Esophagus muscularis mucosa (tissue), 3 donors: ENCODE data around the gene NOD2.

ENCODE experiments used
- POLR2AphosphoS5 ChIP-seq, 2 donors: sonication (generic); formaldehyde crosslinking; IDR thresholded peaks; one replicate each; pipeline ENCODE4 v1.6.1; 2017; ENCODE audit warnings: antibody characterized with exemption in 2 of 2
- TF ChIP-seq, protein P1 (sequence below), 3 experiments: fragments of 200-600 bp in 2 of 3; fragments of 450-650 bp in 1 of 3; sonication (generic) in 2 of 3; IDR thresholded peaks; one replicate each; pipeline ENCODE4 v1.5.1; 2017 to 2019; ENCODE audit warnings: antibody characterized with exemption in 3 of 3, mild to moderate bottlenecking in 2 of 3, moderate library complexity in 1 of 3

- TF ChIP-seq, protein P1, sequence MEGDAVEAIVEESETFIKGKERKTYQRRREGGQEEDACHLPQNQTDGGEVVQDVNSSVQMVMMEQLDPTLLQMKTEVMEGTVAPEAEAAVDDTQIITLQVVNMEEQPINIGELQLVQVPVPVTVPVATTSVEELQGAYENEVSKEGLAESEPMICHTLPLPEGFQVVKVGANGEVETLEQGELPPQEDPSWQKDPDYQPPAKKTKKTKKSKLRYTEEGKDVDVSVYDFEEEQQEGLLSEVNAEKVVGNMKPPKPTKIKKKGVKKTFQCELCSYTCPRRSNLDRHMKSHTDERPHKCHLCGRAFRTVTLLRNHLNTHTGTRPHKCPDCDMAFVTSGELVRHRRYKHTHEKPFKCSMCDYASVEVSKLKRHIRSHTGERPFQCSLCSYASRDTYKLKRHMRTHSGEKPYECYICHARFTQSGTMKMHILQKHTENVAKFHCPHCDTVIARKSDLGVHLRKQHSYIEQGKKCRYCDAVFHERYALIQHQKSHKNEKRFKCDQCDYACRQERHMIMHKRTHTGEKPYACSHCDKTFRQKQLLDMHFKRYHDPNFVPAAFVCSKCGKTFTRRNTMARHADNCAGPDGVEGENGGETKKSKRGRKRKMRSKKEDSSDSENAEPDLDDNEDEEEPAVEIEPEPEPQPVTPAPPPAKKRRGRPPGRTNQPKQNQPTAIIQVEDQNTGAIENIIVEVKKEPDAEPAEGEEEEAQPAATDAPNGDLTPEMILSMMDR (IDR thresholded peaks at IDR 0.05): no peak
- TF ChIP-seq POLR2AphosphoS5 (IDR thresholded peaks at IDR 0.05): no peak
These were observed 44.1 kb downstream of the NOD2 start for GRCh38 chr16:50737420-50737959.
